Measurements from ENCODE around the gene KRTAP9-7.
"Not testable (repeated sequence)": the region's sequence is repeated elsewhere in the genome, so short reads cannot be mapped to it uniquely, and the experiment has no call there.

The KRTAP9-7 gene, protein sequence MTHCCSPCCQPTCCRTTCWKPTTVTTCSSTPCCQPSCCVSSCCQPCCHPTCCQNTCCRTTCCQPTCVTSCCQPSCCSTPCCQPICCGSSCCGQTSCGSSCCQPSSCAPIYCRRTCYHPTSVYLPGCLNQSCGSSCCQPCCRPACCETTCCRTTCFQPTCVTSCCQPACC

DNA sequence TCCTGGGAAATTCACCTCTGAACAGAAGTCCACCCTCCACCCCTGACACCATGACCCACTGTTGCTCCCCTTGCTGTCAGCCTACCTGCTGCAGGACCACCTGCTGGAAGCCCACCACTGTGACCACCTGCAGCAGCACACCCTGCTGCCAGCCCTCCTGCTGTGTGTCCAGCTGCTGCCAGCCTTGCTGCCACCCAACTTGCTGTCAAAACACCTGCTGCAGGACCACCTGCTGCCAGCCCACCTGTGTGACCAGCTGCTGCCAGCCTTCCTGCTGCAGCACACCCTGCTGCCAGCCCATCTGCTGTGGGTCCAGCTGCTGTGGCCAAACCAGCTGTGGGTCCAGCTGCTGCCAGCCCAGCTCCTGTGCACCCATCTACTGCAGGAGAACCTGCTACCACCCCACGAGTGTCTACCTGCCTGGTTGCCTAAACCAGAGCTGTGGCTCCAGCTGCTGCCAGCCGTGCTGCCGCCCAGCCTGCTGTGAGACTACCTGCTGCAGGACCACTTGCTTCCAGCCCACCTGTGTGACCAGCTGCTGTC, at the start of gene KRTAP9-7:
KRTAP9-7 (plus strand) TSS at position 51 of the 543 bp plus-strand sequence; CDS start at position 51, 0 bp downstream.
- DNase-seq: not testable (repeated sequence)

DNA sequence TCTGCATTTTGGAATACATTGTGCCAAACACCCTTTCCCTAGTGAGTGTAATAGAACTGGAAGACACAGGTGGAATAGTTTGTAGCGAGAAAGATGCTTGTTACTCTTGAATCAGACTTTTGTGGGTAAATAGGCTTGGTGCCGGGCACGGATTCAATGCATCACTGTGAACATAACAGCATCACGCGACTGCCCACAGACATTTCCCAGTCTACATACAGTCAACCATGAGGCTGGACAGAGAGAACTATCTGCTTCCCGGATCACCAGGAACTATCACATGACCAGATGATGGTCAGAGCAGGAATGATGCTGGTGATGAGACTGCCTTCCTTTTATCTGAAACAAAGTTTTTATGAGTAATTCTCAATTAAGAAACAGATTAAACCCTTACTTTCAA, 49.4 kb upstream of the KRTAP9-7 start:
- DNase-seq: no peak

DNA sequence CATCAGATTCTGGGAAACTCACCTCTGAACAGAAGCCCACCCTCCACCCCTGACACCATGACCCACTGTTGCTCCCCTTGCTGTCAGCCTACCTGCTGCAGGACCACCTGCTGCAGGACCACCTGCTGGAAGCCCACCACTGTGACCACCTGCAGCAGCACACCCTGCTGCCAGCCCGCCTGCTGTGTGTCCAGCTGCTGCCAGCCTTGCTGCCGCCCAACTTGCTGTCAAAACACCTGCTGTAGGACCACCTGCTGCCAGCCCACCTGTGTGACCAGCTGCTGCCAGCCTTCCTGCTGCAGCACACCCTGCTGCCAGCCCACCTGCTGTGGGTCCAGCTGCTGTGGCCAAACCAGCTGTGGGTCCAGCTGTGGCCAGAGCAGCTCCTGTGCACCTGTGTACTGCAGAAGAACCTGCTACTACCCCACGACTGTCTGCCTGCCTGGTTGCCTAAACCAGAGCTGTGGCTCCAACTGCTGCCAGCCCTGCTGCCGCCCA, 48.9 kb upstream of the KRTAP9-7 start, which contains the start of gene KRTAP9-2:
KRTAP9-2 (plus strand) TSS at position 51 of the 498 bp plus-strand sequence; CDS start at position 58, 7 bp downstream.
- not testable (repeated sequence) for DNase-seq

DNA sequence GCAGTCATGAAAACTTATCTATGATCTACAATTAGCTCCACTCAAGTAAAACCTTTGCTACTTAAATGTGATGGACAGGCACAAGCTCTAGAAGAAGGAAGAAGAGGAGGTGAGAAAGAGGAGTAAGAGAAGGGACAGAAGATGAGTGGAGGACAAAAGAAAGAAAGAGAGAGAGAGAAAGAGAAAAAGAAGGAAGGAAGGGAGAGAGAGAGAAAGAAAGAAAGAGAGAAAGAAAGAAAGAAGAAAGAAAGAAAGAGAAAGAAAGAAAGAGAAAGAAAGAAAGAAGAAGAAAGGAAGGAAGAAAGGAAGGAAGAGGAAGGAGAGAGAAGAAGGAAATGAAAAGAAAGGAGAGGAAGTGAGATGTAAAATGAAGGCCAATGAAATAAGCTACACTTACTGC, 45.4 kb upstream of the KRTAP9-7 start:
- no peak for DNase-seq

DNA sequence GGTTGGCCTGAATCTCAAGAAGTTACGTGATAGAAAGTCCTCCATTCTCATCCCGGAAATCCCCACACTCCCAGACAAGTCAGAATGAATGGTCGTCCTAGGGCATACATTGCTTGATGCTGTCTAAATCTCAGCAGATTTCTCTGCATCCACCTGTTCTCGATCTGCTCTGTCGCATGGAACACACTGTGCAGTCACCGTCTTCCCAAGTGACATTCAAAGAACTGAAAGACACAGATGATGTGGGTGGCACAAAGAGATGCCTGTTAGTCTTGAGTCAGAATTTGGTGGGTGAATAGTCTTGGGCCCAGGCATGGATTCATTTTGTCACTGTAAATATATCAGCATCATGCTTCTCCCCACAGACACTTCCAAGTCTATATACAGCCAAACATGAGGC, 43.8 kb upstream of the KRTAP9-7 start:
- no peak for DNase-seq

DNA sequence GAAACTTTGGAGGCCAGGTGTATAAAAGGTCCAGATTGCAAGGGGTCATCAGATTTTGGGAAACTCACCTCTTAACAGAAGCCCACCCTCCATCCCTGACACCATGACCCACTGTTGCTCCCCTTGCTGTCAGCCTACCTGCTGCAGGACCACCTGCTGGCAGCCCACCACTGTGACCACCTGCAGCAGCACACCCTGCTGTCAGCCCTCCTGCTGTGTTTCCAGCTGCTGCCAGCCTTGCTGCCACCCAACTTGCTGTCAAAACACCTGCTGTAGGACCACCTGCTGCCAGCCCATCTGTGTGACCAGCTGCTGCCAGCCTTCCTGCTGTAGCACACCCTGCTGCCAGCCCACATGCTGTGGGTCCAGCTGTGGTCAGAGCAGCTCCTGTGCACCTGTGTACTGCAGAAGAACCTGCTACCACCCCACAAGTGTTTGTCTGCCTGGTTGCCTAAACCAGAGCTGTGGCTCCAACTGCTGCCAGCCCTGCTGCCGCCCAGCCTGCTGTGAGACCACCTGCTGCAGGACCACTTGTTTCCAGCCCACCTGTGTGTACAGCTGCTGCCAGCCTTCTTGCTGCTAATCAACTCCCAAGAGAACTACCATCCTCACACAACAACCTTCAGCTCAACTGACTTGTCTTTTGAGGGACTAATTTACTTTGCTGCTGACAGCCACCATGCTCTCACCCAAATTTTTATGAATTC, 42.9 kb upstream of the KRTAP9-7 start, which contains the start of gene KRTAP9-3:
KRTAP9-3 (plus strand) TSS at position 51 of the 707 bp plus-strand sequence; CDS start at position 104, 53 bp downstream.
- not testable (repeated sequence) for DNase-seq

DNA sequence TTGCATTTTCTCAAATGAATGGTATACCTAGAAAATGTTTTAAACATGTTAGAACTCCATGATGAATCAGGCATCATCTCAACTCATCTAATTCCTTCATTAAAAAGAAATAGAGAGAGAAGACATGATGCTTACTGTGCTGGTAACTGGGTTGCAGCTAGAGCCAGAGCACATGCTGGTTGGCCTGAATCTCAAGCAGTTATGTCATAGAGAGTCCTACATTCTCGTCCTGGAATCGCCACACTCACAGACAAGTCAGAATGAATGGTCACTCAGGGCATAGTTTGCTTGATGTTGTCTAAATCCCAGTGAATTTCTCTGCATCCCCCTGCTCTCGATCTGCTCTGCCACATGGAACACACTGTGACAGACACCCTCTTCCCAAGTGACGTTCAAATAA, 38.4 kb upstream of the KRTAP9-7 start:
- not testable (repeated sequence) for DNase-seq

DNA sequence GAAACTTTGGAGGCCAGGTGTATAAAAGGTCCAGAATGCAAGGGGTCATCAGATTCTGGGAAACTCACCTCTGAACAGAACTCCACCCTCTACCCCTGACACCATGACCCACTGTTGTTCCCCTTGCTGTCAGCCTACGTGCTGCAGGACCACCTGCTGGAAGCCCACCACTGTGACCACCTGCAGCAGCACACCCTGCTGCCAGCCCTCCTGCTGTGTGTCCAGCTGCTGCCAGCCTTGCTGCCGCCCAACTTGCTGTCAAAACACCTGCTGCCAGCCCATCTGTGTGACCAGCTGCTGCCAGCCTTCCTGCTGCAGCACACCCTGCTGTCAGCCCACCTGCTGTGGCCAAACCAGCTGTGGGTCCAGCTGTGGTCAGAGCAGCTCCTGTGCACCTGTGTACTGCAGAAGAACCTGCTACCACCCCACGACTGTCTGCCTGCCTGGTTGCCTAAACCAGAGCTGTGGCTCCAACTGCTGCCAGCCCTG, 37.5 kb upstream of the KRTAP9-7 start, which contains the start of gene KRTAP9-8:
KRTAP9-8 (plus strand) TSS at position 51 of the 489 bp plus-strand sequence; CDS start at position 104, 53 bp downstream.
- DNase-seq: not testable (repeated sequence)

DNA sequence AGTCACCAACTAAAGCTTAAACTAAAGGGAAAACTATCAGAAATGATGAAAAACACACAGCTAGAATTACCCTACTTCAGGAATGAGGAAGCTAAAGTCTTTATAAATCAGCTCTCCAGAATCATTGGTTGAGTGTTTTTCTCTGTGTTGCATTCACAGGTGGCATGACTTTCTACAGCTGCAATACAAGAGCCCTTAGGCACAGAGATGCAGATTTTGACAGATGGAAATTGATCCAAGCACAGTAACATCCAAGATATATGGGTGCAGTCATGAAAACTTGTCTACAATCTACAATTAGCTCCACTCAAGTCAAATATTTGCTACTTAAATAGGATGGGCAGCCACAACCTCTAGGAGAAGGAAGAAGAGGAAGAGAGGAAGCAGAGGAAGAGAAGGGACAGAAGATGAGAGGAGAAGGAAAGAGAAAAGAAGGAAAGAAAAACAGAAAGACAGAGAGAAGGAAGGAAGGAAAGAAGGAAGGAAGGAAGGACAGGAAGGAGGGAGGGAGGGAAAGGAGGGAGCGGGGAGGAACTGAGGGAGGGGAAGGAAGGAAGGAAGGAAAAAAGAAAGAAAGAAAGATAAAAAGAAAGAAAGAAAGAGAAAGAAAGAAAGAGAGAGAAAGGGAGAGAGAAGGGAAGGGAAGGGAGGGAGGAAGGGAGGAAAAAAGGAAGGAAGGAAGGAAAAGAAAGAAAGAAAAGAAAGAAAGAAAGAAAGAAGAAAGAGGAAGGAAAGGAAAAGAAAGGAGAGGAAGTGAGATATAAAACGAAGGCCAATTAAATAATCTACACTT, 28.3 kb upstream of the KRTAP9-7 start:
- DNase-seq: not testable (repeated sequence)

DNA sequence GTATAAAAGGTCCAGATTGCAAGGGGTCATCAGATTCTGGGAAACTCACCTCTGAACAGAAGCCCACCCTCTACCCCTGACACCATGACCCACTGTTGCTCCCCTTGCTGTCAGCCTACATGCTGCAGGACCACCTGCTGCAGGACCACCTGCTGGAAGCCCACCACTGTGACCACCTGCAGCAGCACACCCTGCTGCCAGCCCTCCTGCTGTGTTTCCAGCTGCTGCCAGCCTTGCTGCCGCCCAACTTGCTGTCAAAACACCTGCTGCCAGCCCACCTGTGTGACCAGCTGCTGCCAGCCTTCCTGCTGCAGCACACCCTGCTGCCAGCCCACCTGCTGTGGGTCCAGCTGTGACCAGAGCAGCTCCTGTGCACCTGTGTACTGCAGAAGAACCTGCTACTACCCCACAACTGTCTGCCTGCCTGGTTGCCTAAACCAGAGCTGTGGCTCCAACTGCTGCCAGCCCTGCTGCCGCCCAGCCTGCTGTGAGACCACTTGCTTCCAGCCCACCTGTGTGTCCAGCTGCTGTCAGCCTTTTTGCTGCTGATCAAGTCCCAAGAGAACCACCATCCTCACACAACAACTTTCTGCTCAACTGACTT, 25.8 kb upstream of the KRTAP9-7 start, which contains the start of gene KRTAP9-4:
KRTAP9-4 (plus strand) TSS at position 51 of the 604 bp plus-strand sequence; CDS start at position 85, 34 bp downstream.
- not testable (repeated sequence) for DNase-seq

DNA sequence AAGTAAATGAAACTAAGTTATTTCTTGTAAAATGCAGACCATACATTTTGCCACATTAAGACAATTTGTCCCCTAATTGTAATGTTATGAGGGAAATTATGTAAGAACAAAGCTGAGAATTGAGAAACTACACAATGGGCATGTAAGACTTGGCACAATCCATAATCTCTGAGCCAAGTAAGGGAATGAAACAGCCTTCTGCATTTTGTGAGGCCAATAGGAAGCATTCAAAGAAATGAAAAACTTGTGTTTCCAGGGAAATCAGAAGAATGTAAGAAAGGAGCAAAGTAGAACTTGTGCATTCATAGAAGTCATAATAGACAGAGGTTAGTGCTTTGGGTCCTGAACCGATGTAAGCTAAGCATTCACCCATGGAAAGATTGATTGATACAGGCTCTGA, 24.2 kb upstream of the KRTAP9-7 start:
- no peak for DNase-seq

DNA sequence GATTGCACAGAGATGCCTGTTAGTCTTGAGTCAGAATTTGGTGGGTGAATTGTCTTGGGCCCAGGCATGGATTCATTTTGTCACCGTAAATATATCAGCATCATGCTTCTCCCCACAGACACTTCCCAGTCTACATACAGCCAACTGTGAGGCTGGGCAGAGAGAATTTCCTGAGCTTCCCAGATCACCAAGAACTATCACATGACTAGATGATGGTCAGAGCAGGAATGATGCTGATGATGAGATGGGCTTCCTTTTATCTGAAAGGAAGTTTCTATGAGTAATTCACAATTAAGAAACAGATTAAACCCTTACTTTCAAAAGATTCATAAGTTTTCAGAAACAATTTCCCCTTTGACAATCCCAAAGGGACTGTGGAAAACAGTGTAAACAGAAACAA, 20.6 kb upstream of the KRTAP9-7 start:
- DNase-seq: no peak

DNA sequence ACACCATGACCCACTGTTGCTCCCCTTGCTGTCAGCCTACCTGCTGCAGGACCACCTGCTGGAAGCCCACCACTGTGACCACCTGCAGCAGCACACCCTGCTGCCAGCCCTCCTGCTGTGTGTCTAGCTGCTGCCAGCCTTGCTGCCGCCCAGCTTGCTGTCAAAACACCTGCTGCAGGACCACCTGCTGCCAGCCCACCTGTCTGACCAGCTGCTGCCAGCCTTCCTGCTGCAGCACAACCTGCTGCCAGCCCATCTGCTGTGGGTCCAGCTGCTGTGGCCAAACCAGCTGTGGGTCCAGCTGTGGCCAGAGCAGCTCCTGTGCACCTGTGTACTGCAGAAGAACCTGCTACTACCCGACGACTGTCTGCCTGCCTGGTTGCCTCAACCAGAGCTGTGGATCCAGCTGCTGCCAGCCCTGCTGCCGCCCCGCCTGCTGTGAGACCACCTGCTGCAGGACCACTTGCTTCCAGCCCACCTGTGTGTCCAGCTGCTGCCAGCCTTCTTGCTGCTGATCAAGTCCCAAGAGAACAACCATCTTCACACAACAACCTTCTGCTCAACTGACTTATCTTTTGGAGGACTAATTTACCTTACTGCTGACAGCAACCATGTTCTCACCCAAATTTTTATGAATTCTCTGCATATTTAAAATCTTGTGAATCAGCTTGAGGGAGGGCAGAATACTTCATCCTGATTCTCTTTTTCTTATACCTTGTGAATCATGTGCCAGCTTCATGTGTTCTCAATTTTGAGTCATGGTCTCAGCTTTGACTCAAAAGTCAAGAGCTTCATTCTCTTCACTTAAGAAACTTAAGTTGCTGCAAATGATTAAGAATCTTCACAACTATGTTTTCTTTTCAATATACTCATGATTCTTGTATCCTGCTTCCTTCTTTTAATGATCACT, 19.9 kb upstream of the KRTAP9-7 start, which contains the start of gene KRTAP9-9:
KRTAP9-9 (plus strand) TSS at position 4 of the 910 bp plus-strand sequence.
- not testable (repeated sequence) for DNase-seq

DNA sequence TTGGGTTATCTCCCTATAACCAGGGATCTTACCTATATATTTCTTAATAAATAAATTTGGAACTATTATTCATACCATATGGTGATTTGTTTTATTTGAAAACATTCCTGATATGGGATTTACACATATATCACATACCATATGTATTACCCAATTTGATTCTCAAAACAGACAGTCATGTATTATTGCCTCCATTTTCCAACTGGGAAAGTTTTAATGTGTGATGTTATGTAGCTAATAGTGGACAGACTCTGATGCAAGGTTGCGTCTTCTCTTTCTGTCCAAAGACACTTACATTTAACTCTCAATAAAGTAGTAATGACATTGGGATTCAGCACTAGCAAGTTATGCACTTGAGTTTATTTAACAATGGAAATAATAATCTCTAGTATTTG, 19.2 kb upstream of the KRTAP9-7 start:
- no peak for DNase-seq

DNA sequence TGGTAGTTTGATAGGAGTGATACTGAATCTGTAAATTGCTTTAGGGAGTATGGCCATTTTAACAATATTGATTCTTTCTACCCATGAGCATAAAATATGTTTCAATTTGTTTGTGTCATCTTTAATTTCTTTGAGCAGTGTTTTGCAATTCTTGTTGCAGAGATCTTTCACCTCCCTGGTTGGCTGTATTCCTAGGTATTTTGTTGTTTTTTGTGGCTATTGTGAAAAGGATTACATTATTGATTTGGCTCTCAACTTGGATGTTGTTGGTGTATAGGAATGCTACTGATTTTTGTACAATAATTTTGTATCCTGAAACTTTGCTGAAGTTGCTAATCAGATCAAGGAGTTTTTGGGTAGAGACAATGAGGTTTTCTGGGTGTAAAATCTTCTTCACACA, 17.1 kb upstream of the KRTAP9-7 start:
- no peak for DNase-seq

DNA sequence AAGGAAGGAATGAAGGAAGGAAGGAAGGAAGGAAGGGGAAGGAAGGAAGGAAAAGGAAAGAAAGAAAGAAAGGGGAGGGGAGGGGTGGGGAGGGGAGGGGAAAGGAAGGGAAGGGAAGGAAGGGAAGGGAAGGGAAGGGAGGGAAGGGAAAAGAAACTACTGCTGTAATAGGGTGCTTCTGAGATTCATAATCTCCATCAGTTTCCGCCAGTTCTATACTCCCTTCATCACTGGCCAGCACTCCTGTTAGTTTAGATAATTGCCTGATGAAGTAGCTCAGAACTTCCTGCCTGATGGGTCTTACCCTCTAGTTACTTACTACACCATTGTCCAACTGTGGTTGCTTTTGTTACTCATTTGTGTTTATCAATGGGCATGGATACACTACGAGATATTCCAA, 12.3 kb upstream of the KRTAP9-7 start:
- DNase-seq: no peak

DNA sequence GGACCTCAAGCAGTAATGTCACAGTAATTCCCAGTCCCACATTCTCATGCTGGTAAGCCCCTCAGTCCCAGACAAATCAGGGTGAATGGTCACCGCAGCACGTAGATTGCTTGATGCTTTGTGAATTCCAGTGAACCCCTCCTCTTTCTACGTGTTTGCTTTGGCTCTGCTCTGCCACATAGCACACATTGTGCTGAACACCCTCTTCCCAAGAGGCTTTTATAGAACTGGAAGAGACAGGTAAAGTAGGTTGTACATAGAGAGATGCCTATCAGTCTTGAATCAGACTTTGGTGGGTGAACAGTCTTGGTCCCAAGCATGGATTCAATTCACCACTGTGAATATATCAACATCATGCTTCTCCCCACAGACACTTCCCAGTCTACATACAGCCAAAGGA, 10.9 kb upstream of the KRTAP9-7 start:
- DNase-seq: no peak

DNA sequence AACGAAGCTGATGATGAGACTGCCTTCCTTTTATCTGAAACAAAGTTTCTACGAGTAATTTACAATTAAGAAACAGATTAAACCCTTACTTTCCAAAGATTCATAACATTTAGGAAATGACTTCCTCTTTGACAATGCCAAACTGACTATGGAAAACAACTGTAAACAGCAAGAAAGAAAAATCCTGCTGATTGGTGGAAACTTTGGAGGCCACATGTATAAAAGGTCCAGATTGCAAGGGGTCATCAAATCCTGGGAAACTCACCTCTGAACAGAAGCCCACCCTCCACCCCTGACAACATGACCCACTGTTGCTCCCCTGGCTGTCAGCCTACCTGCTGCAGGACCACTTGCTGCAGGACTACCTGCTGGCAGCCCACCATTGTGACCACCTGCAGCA, 10.4 kb upstream of the KRTAP9-7 start, which contains the start of gene KRTAP9-6:
KRTAP9-6 (plus strand) TSS at position 301 of the 400 bp plus-strand sequence; CDS start at position 301, 0 bp downstream.
- DNase-seq: no peak

DNA sequence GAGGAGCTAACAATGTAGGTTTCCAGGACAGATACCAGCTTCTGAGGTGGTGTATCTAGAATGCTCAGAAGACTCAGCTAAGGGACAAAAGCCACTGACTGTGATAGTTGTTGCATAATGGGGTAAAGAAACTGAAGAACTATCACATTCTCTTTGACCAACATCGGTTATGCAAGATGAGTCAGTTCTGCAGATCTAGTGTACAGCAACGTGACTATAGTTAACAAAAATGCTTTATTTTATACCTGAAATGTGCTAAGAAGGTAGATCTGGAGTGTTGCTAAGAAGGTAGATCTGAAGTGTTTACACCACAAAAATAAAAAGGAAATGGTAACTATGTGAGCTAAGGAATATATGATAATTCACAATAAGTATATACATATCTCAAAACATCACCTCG, 7.8 kb upstream of the KRTAP9-7 start:
- no peak for DNase-seq

DNA sequence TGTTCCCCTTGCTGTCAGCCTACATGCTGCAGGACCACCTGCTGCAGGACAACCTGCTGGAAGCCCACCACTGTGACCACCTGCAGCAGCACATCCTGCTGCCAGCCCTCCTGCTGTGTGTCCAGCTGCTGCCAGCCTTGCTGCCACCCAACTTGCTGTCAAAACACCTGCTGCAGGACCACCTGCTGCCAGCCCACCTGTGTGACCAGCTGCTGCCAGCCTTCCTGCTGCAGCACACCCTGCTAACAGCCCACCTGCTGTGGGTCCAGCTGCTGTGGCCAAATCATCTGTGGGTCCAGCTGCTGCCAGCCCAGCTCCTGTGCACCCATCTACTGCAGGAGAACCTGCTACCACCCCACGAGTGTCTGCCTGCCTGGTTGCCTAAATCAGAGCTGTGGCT, 4.2 kb upstream of the KRTAP9-7 start:
- DNase-seq: not testable (repeated sequence)

DNA sequence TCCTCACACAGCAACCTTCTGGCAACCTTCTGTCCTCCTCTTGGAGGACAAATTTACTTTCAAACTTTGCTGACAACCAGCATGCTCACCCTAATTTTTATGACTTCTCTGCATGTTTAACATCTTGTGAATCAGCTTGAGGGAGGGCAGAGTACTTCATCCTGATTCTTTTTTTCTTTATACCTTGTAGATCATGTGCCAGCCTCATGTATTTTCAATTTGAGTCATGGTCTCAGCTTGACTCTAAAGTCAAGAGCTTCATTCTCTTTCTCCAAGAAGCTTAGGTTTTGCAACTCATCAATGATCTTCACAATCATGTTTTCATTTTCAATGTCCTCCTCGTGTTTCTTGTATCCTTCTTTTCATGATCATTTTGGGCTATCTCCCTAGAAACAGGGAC, 3.6 kb upstream of the KRTAP9-7 start:
- no peak for DNase-seq

All from DMS79 (cell line).